Thoracic aorta (tissue), 2 donors: ENCODE measurements around the gene SSTR3. TPM values are rescaled to one million over a fixed set of nuclear protein-coding genes. Genes with fewer than 3 reads are reported as not detected.

Experiments used
- ATAC-seq: fragments of 150-250 bp; one replicate; pipeline ENCODE4 v1.8.0; 2017; ENCODE audit warnings: low read depth; ENCODE audit not compliant: insufficient number of reproducible peaks, low FRiP score
- DNase-seq: peaks from one replicate; pipeline ENCODE4 v3.0.0-alpha.2; 2020; ENCODE audit warnings: low spot score
- H3K27ac ChIP-seq, 2 donors: fragments of 200-600 bp; sonication (generic); 1 replicate in 1 of 2; 2 replicates in 1 of 2; pipeline ENCODE4 v1.5.1; 2016; ENCODE audit warnings: mild to moderate bottlenecking in 2 of 2, moderate library complexity in 2 of 2
- H3K27me3 ChIP-seq: fragments of 200-600 bp; sonication (generic); replicated peaks from 2 replicates; pipeline ENCODE4 v1.6.0; 2016; ENCODE audit warnings: mild to moderate bottlenecking; ENCODE audit not compliant: insufficient read depth
- H3K36me3 ChIP-seq: fragments of 200-600 bp; sonication (generic); one replicate; pipeline ENCODE4 v1.5.1; 2016
- H3K4me1 ChIP-seq, 2 donors: fragments of 200-600 bp; sonication (generic); 1 replicate in 1 of 2; 2 replicates in 1 of 2; pipeline versions ENCODE4 v1.5.1 to v1.6.0; 2016; ENCODE audit warnings: low read depth in 2 of 2, mild to moderate bottlenecking in 1 of 2; ENCODE audit not compliant: control insufficient read depth in 1 of 2
- H3K4me3 ChIP-seq: fragments of 200-600 bp; sonication (generic); 2 replicates; pipeline ENCODE4 v1.5.1; 2016; ENCODE audit warnings: mild to moderate bottlenecking
- H3K9me3 ChIP-seq: fragments of 200-600 bp; sonication (generic); 2 replicates; pipeline ENCODE4 v1.5.1; 2016
- total RNA-seq, 2 donors: library from RNA; depleted of rRNA; stranded (reverse); fragments of >200 nt; gene quantifications; one replicate each; pipeline versions ENCODE4 v1.1.0 to v1.2.3, GENCODE V29; 2016
- TF ChIP-seq, protein P1 (sequence below): fragments of 200-600 bp; sonication (generic); IDR thresholded peaks from one replicate; pipeline ENCODE4 v1.5.1; 2019; ENCODE audit warnings: antibody characterized with exemption

The SSTR3 gene
- total RNA-seq, 2 donors from 2014 or later: not detected

DNA sequence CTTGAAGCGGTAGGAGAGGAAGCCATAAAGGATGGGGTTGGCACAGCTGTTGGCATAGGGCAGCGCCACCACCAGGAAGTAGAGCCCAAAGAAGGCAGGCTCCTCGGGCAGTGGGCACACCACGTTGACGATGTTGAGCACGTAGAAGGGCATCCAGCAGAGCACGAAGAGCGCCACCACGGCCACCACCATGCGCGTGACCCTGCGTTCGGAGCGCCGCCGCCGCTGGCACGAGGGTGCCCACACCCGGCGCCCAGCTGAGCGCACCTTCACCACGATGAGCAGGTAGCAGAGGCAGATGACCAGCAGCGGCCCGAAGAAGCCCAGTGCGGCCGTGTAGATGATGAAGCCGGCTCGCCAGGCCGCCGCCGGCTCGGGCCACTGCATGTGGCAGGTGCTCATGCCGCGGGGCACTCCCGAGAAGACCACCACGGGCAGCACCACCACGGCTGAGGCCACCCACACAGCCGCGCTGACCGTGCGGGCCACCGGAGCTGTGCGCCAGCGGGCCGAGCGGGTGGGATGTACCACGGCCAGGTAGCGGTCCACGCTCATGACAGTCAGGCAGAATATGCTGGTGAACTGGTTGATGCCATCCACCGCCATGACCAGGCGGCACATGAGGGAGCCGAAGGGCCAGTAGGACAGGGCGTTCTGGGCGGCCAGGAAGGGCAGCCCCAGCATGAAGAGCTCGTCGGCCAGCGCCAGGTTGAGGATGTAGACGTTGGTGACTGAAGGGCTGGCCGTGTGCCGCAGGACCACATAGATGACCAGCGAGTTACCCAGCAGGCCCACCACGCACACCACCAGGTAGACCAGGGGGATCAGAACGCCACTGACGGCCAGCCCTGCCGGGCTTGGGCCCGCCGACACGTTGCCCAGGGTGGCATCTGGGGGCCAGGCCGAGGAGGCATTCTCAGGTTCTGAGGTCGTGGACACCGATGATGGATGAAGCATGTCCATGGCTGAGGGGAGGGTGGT is 5.1 kb downstream of the SSTR3 start:
- Histone ChIP-seq H3K36me3 (no peaks in the 10 kb centered on the region), H3K27me3 (no peaks in the 10 kb centered on the region), H3K9me3 (no peaks in the 10 kb centered on the region), H3K27ac (no peak overlapping the region), H3K4me3 (no peak overlapping the region), H3K4me1 (no peaks in the 10 kb centered on the region)
- DNase-seq (no peak), ATAC-seq (no peak)
- TF ChIP-seq, protein P1, sequence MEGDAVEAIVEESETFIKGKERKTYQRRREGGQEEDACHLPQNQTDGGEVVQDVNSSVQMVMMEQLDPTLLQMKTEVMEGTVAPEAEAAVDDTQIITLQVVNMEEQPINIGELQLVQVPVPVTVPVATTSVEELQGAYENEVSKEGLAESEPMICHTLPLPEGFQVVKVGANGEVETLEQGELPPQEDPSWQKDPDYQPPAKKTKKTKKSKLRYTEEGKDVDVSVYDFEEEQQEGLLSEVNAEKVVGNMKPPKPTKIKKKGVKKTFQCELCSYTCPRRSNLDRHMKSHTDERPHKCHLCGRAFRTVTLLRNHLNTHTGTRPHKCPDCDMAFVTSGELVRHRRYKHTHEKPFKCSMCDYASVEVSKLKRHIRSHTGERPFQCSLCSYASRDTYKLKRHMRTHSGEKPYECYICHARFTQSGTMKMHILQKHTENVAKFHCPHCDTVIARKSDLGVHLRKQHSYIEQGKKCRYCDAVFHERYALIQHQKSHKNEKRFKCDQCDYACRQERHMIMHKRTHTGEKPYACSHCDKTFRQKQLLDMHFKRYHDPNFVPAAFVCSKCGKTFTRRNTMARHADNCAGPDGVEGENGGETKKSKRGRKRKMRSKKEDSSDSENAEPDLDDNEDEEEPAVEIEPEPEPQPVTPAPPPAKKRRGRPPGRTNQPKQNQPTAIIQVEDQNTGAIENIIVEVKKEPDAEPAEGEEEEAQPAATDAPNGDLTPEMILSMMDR: no peak

DNA sequence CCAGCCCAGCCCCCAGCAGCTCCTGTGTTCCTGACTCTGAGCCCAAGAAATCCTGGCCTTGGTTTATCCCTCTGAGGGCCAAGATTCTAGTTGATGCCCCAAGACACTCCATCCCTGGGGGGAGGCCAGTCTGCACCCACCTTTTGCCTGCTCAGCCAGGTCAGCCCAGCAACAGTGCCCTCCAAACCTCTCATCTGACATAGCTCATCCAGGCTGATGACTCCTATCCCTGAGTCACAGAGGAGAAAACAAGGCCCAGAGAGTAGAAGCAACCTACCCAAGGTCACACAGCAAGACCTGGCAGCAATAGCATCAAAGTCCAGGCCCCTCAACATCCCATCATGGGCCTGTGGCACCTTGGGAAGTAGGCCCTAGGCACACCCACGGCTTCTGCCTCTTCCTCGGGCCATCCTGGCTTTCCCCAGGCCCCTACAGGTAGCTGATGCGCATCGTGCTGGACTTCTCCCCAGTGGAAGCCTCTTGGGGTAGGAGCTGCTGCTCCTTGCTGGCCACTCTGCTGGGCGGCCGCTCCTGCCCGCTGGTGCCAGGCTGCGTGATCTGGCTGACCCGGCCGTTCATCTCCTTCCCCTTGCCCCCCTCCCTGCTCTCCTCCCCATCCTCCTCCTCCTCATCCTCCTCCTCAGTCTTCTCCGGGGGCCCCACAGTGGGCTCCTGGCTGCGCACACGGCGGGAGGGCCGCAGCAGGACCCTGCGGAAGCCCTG is 6.0 kb downstream of the SSTR3 start:
- no peaks in the 10 kb centered on the region for H3K9me3 ChIP-seq
- TF ChIP-seq, protein P1: no peak
- no peak overlapping the region for H3K4me3 ChIP-seq
- ATAC-seq: no peak
- no peaks in the 10 kb centered on the region for H3K36me3 ChIP-seq
- no peak for DNase-seq
- no peaks in the 10 kb centered on the region for H3K27me3 ChIP-seq
- H3K27ac ChIP-seq: no peak overlapping the region
- no peaks in the 10 kb centered on the region for H3K4me1 ChIP-seq

DNA sequence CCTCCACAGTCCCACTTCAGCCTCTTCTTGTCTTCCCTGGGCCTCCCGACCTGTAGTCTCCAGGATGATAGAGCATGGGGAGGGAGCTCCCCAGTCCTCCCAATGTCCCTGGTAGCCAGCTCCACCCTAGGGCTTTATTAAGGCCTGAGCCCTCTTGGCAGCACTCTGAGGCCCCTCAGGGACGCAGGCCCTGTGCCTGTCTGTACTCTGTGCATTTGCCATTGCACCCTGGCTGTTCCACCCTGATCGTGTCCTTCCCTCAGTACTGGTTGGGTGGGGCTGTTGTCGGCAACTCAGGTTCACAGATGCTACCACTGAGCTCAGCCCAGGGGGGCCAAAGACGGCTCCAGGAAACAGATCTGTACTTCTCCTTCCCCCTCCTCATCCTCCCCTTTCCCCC is 7.2 kb downstream of the SSTR3 start:
- no peak overlapping the region for H3K4me3 ChIP-seq
- TF ChIP-seq, protein P1: no peak
- H3K27me3 ChIP-seq: no peaks in the 10 kb centered on the region
- no peaks in the 10 kb centered on the region for H3K9me3 ChIP-seq
- no peaks in the 10 kb centered on the region for H3K4me1 ChIP-seq
- H3K36me3 ChIP-seq: no peaks in the 10 kb centered on the region
- ATAC-seq (no peak), DNase-seq (no peak)
- H3K27ac ChIP-seq: no peak overlapping the region

DNA sequence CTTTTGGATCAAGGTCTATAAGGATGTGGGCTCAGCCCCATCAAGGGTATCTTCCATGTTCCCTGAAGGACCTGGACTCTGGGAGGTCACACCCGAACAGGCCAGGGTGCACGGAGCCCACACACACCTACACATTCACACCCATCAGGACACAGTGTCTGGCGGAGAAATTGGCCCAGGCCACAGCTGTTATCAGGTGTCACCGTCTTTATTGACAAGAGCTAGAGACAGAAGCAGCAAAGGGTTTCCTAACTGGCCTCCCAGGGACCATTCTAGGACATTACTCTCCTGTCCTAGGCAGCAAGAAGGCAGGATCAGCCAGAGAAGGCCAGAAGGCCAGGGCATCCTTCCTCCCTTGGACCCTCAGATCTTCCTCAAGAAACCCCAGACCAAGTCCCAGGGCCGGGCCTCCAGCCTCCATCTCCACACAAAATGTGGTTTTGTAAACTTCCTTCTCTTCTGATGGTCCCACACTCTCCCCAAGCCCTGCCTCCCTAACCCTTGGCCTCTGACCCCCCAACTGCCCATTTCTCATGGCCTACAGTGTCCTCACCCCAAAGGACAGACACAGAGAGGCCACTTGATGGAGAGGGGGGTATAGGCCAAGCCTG is 8.1 kb downstream of the SSTR3 start:
- H3K4me3 ChIP-seq: no peak overlapping the region
- no peaks in the 10 kb centered on the region for H3K9me3 ChIP-seq
- no peak overlapping the region for H3K27ac ChIP-seq
- DNase-seq: no peak
- TF ChIP-seq, protein P1: no peak
- H3K27me3 ChIP-seq: no peaks in the 10 kb centered on the region
- no peak for ATAC-seq
- H3K4me1 ChIP-seq: peaks cover 3 to 6% of the 10 kb centered on the region in 2 donors
- H3K36me3 ChIP-seq: no peaks in the 10 kb centered on the region
